Neural cell (in vitro differentiated cells): ENCODE measurements around the gene EAF2.

ENCODE experiments used
- EP300 ChIP-seq: fragments of 450-650 bp; conservative IDR thresholded peaks from 2 replicates; pipeline ENCODE4 v1.6.1; 2014; ENCODE audit warnings: antibody characterized with exemption, mild to moderate bottlenecking, moderate library complexity; ENCODE audit not compliant: poor library complexity, severe bottlenecking
- EZH2 ChIP-seq: fragments of 200-600, 300-800 bp; shearing (Covaris generic), sonication (generic); IDR thresholded peaks from 2 replicates; pipeline ENCODE4 v1.6.1; 2014; ENCODE audit warnings: antibody characterized with exemption, low read length, borderline replicate concordance, mild to moderate bottlenecking; ENCODE audit not compliant: insufficient read depth, poor library complexity, severe bottlenecking
- POLR2AphosphoS5 ChIP-seq: IDR thresholded peaks from 2 replicates; pipeline ENCODE4 v1.6.1; 2012
- RAD21 ChIP-seq: fragments of 450-650 bp; conservative IDR thresholded peaks from 2 replicates; pipeline ENCODE4 v1.6.1; 2014; ENCODE audit warnings: antibody characterized with exemption, mild to moderate bottlenecking, moderate library complexity
- SMC3 ChIP-seq: fragments of 450-650 bp; conservative IDR thresholded peaks from 2 replicates; pipeline ENCODE4 v1.6.1; 2014; ENCODE audit warnings: antibody characterized with exemption, mild to moderate bottlenecking, moderate library complexity; ENCODE audit not compliant: poor library complexity
- TAF1 ChIP-seq: IDR thresholded peaks from 2 replicates; pipeline ENCODE4 v1.6.1; 2012; ENCODE audit warnings: low read depth
- TF ChIP-seq, protein P1 (sequence below): fragments of 450-650 bp; IDR thresholded peaks from 2 replicates; pipeline ENCODE4 v1.5.1; 2014; ENCODE audit warnings: antibody characterized with exemption, mild to moderate bottlenecking, moderate library complexity; ENCODE audit not compliant: poor library complexity, severe bottlenecking

DNA sequence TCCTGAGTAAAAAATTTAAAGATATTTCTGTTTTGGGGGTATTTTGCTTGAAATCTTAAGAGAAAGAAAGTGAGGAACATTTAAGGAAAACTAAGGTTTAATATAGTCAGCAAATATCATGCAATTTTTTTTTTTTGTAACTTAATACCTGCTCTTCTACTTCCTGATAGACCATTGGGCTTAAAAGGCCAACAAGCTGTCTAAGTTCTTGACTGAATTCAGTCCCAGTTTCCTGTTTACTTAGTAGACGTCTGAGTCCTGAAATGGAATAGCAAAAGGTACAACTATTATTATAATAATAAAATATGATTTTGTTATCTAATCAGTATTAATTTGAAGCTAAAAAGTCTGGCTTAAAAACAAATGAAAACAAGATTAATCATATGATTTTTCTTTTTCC is 38.0 kb upstream of the EAF2 start:
- TF ChIP-seq, protein P1, sequence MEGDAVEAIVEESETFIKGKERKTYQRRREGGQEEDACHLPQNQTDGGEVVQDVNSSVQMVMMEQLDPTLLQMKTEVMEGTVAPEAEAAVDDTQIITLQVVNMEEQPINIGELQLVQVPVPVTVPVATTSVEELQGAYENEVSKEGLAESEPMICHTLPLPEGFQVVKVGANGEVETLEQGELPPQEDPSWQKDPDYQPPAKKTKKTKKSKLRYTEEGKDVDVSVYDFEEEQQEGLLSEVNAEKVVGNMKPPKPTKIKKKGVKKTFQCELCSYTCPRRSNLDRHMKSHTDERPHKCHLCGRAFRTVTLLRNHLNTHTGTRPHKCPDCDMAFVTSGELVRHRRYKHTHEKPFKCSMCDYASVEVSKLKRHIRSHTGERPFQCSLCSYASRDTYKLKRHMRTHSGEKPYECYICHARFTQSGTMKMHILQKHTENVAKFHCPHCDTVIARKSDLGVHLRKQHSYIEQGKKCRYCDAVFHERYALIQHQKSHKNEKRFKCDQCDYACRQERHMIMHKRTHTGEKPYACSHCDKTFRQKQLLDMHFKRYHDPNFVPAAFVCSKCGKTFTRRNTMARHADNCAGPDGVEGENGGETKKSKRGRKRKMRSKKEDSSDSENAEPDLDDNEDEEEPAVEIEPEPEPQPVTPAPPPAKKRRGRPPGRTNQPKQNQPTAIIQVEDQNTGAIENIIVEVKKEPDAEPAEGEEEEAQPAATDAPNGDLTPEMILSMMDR: no peak
- TF ChIP-seq POLR2AphosphoS5 (no peak), EP300 (no peak), EZH2 (no peak), TAF1 (no peak), RAD21 (no peak), SMC3 (no peak)
